Measurements from ENCODE around the gene OLFM2. TPM values are rescaled to one million over a fixed set of nuclear protein-coding genes. Genes with fewer than 3 reads are reported as not detected.

Gene OLFM2
- polyA plus RNA-seq, 2 of the 4 experiments (the other 2 are of a cell fraction): 6.5 to 8.0 TPM

DNA sequence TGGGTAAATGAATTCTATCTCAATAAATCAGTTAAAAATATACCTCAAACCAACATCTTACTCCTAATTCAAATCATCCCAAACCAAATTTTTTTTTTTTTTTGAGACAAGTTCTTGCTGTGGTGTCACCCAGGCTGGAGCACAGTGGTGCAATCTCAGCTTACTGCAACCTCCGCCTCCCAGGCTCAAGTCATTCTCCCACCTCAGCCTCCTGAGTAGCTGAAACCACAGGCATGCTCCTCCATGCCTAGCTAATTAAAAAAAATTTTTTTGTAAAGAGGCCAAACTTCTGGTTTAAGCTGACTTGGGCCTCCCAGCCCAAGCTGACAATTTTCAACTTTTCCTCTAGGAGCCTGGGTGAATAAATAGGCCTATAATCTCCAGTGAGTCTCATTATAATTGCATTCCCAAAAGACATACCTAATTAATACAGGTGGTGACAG, 22.1 kb upstream of the OLFM2 start:
- Histone ChIP-seq H3K4me2 (no peak overlapping the region), H3K4me3 (no peak overlapping the region), H3K4me1 (no peaks in the 10 kb centered on the region), H3K27ac (no peak overlapping the region), H3K9me3 (no peaks in the 10 kb centered on the region)
- FAIRE-seq (no peak), DNase-seq (ENCODE audit: low read depth in 1 of 2, low spot score in 1 of 2) (no peak), ATAC-seq (no peak)
- WGBS (ENCODE audit: missing lambda C conversion rate): 78% methylated on average over 1 of the region's 1 CpG
- ChIA-PET POLR2A (interaction anchor here (0.6 to 0.7 kb wide), 2 partner anchors 69 to 1510 kb away, joined by 3 read pairs; no protein-coding TSS in a partner anchor), CTCF (interaction anchor here (0.7 to 1.9 kb wide), 4 partner anchors 42 to 670 kb away, joined by 3 to 9 read pairs (median 4); no protein-coding TSS in a partner anchor)
- TF ChIP-seq CBX2 (IDR thresholded peaks at IDR 0.05; ENCODE audit: borderline replicate concordance, low read depth) (no peak), RARB (CRISPR knock-in tag; IDR thresholded peaks at IDR 0.05) (no peak), CHD4 (IDR thresholded peaks at IDR 0.05; ENCODE audit: borderline replicate concordance) (no peak), BHLHE40 (IDR thresholded peaks at IDR 0.05; ENCODE audit: low read depth, low read length) (no peak), HOXB13 (CRISPR knock-in tag; IDR thresholded peaks at IDR 0.05; ENCODE audit: low read depth) (no peak), POLR2AphosphoS2 (conservative IDR thresholded peaks at IDR 0.05; ENCODE audit: low read length) (no peak), RAD21 (conservative IDR thresholded peaks at IDR 0.05 in 1 of 2, IDR thresholded peaks at IDR 0.05 in 1 of 2) (no peak), CHD2 (IDR thresholded peaks at IDR 0.05; ENCODE audit: low read length, partially characterized antibody) (no peak), CEBPB (IDR thresholded peaks at IDR 0.05) (no peak), TP53 (CRISPR knock-in tag; IDR thresholded peaks at IDR 0.05) (no peak)
- TF ChIP-seq, protein P1, sequence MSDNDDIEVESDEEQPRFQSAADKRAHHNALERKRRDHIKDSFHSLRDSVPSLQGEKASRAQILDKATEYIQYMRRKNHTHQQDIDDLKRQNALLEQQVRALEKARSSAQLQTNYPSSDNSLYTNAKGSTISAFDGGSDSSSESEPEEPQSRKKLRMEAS (IDR thresholded peaks at IDR 0.05): no peak
- TF ChIP-seq, protein P2, sequence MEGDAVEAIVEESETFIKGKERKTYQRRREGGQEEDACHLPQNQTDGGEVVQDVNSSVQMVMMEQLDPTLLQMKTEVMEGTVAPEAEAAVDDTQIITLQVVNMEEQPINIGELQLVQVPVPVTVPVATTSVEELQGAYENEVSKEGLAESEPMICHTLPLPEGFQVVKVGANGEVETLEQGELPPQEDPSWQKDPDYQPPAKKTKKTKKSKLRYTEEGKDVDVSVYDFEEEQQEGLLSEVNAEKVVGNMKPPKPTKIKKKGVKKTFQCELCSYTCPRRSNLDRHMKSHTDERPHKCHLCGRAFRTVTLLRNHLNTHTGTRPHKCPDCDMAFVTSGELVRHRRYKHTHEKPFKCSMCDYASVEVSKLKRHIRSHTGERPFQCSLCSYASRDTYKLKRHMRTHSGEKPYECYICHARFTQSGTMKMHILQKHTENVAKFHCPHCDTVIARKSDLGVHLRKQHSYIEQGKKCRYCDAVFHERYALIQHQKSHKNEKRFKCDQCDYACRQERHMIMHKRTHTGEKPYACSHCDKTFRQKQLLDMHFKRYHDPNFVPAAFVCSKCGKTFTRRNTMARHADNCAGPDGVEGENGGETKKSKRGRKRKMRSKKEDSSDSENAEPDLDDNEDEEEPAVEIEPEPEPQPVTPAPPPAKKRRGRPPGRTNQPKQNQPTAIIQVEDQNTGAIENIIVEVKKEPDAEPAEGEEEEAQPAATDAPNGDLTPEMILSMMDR (IDR thresholded peaks at IDR 0.05): no peak
- TF ChIP-seq, protein P3, sequence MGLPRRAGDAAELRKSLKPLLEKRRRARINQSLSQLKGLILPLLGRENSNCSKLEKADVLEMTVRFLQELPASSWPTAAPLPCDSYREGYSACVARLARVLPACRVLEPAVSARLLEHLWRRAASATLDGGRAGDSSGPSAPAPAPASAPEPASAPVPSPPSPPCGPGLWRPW (IDR thresholded peaks at IDR 0.05): no peak

DNA sequence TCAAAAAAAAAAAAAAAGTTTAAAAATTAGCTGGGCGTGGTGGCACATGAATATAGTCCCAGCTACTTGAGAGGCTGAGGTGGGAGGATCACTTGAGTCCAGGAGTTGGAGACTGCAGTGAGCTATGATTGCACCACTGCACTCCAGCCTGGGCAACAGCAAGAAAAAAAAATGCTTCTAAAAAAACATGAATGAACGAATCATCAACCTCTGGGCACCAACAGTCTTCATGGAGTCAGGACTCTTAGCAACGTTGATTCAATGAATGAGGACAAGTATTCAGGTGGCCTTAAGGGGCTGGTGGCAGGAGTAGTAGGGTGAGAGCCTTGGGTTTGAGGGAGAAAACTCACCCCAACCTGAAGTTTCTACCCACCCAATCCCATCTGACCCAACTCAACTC, 20.6 kb upstream of the OLFM2 start:
- WGBS (ENCODE audit: missing lambda C conversion rate): 7% methylated on average over 3 of the region's 3 CpGs
- ChIA-PET CTCF (no interaction called here), POLR2A (no interaction called here)
- no peaks in the 10 kb centered on the region for H3K4me1 ChIP-seq
- FAIRE-seq: no peak
- H3K27ac ChIP-seq: no peak overlapping the region
- H3K4me2 ChIP-seq: no peak overlapping the region
- DNase-seq (ENCODE audit: low read depth in 1 of 2, low spot score in 1 of 2): no peak
- ATAC-seq: no peak
- H3K4me3 ChIP-seq: no peak overlapping the region
- H3K9me3 ChIP-seq: no peaks in the 10 kb centered on the region
- TF ChIP-seq PHF8 (IDR thresholded peaks at IDR 0.05; ENCODE audit: borderline replicate concordance, low read depth) (no peak), FOSB (CRISPR knock-in tag; IDR thresholded peaks at IDR 0.05) (no peak), MAZ (IDR thresholded peaks at IDR 0.05; ENCODE audit: borderline replicate concordance, low read depth, low read length) (no peak), RARB (CRISPR knock-in tag; IDR thresholded peaks at IDR 0.05) (no peak), CEBPB (IDR thresholded peaks at IDR 0.05) (no peak), POLR2AphosphoS2 (conservative IDR thresholded peaks at IDR 0.05; ENCODE audit: low read length) (no peak), FOXS1 (CRISPR knock-in tag; IDR thresholded peaks at IDR 0.05) (no peak), HOXB5 (CRISPR knock-in tag; IDR thresholded peaks at IDR 0.05) (no peak), SREBF2 (IDR thresholded peaks at IDR 0.05) (no peak), KDM1A (IDR thresholded peaks at IDR 0.05; ENCODE audit: low read depth) (no peak), SMC3 (IDR thresholded peaks at IDR 0.05) (no peak)
- TF ChIP-seq, protein P4, sequence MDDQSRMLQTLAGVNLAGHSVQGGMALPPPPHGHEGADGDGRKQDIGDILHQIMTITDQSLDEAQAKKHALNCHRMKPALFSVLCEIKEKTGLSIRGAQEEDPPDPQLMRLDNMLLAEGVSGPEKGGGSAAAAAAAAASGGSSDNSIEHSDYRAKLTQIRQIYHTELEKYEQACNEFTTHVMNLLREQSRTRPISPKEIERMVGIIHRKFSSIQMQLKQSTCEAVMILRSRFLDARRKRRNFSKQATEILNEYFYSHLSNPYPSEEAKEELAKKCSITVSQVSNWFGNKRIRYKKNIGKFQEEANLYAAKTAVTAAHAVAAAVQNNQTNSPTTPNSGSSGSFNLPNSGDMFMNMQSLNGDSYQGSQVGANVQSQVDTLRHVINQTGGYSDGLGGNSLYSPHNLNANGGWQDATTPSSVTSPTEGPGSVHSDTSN (IDR thresholded peaks at IDR 0.05): no peak
- TF ChIP-seq, protein P5, sequence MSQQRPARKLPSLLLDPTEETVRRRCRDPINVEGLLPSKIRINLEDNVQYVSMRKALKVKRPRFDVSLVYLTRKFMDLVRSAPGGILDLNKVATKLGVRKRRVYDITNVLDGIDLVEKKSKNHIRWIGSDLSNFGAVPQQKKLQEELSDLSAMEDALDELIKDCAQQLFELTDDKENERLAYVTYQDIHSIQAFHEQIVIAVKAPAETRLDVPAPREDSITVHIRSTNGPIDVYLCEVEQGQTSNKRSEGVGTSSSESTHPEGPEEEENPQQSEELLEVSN (IDR thresholded peaks at IDR 0.05; ENCODE audit: borderline replicate concordance, low read depth): no peak
- TF ChIP-seq, protein P6, sequence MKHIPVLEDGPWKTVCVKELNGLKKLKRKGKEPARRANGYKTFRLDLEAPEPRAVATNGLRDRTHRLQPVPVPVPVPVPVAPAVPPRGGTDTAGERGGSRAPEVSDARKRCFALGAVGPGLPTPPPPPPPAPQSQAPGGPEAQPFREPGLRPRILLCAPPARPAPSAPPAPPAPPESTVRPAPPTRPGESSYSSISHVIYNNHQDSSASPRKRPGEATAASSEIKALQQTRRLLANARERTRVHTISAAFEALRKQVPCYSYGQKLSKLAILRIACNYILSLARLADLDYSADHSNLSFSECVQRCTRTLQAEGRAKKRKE (CRISPR knock-in tag; IDR thresholded peaks at IDR 0.05; ENCODE audit: low read depth): no peak
- TF ChIP-seq, protein P2 (IDR thresholded peaks at IDR 0.05): no peak
- TF ChIP-seq, protein P1 (IDR thresholded peaks at IDR 0.05): no peak
- TF ChIP-seq, protein P7, sequence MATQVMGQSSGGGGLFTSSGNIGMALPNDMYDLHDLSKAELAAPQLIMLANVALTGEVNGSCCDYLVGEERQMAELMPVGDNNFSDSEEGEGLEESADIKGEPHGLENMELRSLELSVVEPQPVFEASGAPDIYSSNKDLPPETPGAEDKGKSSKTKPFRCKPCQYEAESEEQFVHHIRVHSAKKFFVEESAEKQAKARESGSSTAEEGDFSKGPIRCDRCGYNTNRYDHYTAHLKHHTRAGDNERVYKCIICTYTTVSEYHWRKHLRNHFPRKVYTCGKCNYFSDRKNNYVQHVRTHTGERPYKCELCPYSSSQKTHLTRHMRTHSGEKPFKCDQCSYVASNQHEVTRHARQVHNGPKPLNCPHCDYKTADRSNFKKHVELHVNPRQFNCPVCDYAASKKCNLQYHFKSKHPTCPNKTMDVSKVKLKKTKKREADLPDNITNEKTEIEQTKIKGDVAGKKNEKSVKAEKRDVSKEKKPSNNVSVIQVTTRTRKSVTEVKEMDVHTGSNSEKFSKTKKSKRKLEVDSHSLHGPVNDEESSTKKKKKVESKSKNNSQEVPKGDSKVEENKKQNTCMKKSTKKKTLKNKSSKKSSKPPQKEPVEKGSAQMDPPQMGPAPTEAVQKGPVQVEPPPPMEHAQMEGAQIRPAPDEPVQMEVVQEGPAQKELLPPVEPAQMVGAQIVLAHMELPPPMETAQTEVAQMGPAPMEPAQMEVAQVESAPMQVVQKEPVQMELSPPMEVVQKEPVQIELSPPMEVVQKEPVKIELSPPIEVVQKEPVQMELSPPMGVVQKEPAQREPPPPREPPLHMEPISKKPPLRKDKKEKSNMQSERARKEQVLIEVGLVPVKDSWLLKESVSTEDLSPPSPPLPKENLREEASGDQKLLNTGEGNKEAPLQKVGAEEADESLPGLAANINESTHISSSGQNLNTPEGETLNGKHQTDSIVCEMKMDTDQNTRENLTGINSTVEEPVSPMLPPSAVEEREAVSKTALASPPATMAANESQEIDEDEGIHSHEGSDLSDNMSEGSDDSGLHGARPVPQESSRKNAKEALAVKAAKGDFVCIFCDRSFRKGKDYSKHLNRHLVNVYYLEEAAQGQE (IDR thresholded peaks at IDR 0.05): no peak
